ENCODE data around the gene CEMIP2. TPM values are rescaled to one million over a fixed set of nuclear protein-coding genes. Genes with fewer than 3 reads are reported as not detected.

CEMIP2 gene
- total and polyA plus RNA-seq, 10 of the 15 experiments (the other 5 are each of a cell fraction or from before 2014, with no cell fraction given), result 0.50 to 19.2 (median 1.2) TPM

DNA sequence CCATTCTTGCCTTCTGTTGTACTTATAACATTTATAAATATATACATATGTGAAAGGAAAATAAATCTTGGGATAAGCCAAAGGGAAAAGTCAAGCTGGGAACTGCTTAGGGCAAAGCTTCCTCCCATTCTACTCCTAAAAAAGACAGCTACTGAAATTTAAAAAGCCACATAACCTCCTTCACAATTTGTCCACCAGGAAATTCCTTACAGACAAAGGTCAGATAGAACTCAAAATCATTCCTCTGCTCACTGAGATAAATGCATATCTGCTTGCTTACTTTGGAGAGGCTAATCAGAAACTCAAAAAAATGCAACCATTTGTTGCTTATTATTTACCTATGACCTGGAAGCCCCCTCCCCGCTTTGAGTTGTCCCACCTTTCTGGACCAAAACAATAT lies 112.5 kb downstream of the CEMIP2 start (continued):
- TF ChIP-seq E2F8 (IDR thresholded peaks at IDR 0.05; ENCODE audit: low read depth, partially characterized antibody), result no peak
- TF ChIP-seq, protein P1, sequence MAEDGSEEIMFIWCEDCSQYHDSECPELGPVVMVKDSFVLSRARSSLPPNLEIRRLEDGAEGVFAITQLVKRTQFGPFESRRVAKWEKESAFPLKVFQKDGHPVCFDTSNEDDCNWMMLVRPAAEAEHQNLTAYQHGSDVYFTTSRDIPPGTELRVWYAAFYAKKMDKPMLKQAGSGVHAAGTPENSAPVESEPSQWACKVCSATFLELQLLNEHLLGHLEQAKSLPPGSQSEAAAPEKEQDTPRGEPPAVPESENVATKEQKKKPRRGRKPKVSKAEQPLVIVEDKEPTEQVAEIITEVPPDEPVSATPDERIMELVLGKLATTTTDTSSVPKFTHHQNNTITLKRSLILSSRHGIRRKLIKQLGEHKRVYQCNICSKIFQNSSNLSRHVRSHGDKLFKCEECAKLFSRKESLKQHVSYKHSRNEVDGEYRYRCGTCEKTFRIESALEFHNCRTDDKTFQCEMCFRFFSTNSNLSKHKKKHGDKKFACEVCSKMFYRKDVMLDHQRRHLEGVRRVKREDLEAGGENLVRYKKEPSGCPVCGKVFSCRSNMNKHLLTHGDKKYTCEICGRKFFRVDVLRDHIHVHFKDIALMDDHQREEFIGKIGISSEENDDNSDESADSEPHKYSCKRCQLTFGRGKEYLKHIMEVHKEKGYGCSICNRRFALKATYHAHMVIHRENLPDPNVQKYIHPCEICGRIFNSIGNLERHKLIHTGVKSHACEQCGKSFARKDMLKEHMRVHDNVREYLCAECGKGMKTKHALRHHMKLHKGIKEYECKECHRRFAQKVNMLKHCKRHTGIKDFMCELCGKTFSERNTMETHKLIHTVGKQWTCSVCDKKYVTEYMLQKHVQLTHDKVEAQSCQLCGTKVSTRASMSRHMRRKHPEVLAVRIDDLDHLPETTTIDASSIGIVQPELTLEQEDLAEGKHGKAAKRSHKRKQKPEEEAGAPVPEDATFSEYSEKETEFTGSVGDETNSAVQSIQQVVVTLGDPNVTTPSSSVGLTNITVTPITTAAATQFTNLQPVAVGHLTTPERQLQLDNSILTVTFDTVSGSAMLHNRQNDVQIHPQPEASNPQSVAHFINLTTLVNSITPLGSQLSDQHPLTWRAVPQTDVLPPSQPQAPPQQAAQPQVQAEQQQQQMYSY (CRISPR knock-in tag; IDR thresholded peaks at IDR 0.05), result no peak
- no peak for TF ChIP-seq CTCF (IDR thresholded peaks at IDR 0.05 in 2 of 3, conservative IDR thresholded peaks at IDR 0.05 in 1 of 3; ENCODE audit: control insufficient read depth in 2 of 3, extremely low read depth in 1 of 3, insufficient read depth in 1 of 3, low read depth in 3 of 3, low read length in 3 of 3)
- no peak for TF ChIP-seq SIN3A (IDR thresholded peaks at IDR 0.05; ENCODE audit: low read depth, low read length)
- no peak for TF ChIP-seq BACH1 (IDR thresholded peaks at IDR 0.05; ENCODE audit: borderline replicate concordance)

Measured in GM12878 (cell line).